Measurements from ENCODE around the gene MTMR1.

The MTMR1 gene

GRCh38 chrX:150805736-150806135, 112.5 kb downstream of the MTMR1 start:
- DNase-seq = no peak

DNA sequence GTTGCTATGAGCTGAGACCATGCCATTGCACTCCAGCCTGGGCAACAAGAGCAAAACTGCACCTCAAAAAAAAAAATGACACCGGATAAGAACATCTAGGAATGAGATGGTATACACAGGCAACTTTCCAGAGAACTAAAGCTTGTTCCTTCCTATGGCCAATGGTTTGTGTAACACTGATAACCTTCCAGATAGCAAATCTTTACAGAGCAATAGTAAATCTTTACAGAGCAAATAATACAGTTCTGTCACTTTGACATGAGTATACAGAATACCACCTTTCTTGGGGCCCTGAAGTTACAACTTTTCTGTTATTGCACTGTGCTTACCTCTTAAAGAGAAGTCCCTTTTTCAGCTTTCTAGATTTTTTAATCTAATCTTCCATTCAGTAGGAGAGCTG, 113.6 kb downstream of the MTMR1 start:
- DNase-seq = no peak

DNA sequence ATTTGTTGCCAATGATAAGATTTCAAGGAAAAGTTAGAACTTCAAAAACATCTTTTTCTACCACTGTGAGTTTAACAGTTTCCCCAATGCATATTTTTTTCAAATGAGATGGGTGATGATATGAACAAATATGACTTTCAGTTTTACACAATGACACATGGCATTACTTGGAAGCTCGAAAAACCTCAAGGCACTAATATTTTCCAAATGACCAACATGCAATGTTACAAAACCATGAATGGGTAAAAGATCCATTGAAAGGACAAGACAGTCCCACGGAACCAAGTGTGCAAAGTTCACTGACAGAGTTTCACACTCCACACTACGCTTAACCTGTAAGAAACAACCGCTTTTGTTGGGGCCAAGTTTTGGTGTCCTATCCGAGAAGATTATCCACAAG, 120.7 kb downstream of the MTMR1 start:
- DNase-seq = no peak

Data from NCI-H1048 (cell line).